Measurements from ENCODE around the gene CFAP73.

DNA sequence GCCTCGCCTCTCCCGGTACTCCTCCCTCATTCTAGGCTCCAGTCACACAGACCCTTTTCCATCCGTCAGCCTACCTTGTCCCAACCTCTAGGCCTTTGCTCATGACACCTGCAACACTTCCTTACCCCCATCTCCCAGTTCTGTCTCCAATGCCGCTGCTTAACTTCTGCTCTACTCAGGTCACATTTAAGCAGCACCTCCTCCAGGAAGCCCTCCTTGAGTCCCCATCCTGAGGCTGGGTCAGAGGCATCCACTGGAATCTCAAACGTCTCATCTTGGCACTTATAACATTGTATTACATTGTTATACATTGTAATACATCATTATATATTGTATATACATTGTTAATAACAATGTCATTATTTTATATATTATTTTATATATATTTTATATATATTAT lies 46.7 kb upstream of the CFAP73 start:
- TF ChIP-seq, protein P1, sequence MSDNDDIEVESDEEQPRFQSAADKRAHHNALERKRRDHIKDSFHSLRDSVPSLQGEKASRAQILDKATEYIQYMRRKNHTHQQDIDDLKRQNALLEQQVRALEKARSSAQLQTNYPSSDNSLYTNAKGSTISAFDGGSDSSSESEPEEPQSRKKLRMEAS (CRISPR knock-in tag; IDR thresholded peaks at IDR 0.05): no peak
- TF ChIP-seq, protein P2, sequence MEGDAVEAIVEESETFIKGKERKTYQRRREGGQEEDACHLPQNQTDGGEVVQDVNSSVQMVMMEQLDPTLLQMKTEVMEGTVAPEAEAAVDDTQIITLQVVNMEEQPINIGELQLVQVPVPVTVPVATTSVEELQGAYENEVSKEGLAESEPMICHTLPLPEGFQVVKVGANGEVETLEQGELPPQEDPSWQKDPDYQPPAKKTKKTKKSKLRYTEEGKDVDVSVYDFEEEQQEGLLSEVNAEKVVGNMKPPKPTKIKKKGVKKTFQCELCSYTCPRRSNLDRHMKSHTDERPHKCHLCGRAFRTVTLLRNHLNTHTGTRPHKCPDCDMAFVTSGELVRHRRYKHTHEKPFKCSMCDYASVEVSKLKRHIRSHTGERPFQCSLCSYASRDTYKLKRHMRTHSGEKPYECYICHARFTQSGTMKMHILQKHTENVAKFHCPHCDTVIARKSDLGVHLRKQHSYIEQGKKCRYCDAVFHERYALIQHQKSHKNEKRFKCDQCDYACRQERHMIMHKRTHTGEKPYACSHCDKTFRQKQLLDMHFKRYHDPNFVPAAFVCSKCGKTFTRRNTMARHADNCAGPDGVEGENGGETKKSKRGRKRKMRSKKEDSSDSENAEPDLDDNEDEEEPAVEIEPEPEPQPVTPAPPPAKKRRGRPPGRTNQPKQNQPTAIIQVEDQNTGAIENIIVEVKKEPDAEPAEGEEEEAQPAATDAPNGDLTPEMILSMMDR (IDR thresholded peaks at IDR 0.05): no peak
- TF ChIP-seq, protein P3, sequence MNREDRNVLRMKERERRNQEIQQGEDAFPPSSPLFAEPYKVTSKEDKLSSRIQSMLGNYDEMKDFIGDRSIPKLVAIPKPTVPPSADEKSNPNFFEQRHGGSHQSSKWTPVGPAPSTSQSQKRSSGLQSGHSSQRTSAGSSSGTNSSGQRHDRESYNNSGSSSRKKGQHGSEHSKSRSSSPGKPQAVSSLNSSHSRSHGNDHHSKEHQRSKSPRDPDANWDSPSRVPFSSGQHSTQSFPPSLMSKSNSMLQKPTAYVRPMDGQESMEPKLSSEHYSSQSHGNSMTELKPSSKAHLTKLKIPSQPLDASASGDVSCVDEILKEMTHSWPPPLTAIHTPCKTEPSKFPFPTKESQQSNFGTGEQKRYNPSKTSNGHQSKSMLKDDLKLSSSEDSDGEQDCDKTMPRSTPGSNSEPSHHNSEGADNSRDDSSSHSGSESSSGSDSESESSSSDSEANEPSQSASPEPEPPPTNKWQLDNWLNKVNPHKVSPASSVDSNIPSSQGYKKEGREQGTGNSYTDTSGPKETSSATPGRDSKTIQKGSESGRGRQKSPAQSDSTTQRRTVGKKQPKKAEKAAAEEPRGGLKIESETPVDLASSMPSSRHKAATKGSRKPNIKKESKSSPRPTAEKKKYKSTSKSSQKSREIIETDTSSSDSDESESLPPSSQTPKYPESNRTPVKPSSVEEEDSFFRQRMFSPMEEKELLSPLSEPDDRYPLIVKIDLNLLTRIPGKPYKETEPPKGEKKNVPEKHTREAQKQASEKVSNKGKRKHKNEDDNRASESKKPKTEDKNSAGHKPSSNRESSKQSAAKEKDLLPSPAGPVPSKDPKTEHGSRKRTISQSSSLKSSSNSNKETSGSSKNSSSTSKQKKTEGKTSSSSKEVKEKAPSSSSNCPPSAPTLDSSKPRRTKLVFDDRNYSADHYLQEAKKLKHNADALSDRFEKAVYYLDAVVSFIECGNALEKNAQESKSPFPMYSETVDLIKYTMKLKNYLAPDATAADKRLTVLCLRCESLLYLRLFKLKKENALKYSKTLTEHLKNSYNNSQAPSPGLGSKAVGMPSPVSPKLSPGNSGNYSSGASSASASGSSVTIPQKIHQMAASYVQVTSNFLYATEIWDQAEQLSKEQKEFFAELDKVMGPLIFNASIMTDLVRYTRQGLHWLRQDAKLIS (CRISPR knock-in tag; IDR thresholded peaks at IDR 0.05; ENCODE audit: borderline replicate concordance): no peak
